ENCODE results near the gene PPIB. TPM values are rescaled to one million over a fixed set of nuclear protein-coding genes. Genes with fewer than 3 reads are reported as not detected.

The PPIB gene
- total RNA-seq, 1 experiment from 2014 or later = 433 TPM

DNA sequence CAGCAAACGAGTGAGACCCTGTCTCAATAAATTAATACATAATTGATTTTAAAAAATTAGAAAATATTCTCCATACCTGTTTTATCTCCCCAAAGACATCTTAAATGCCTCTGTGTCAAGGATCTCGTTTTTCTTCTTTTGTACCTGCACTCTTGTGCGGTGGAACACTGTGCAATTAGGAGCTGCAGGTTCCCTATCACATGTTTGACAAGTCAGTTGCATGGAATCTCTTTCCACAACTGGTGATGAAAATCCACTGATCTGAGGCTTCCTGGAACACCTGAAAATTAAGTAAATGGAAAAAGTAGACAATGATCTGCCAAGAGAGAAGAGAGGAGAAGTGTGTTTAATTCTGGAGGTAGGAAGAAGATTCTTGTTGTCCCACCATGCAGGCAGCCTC is 14.2 kb downstream of the PPIB start:
- Histone ChIP-seq H3K56ac (ENCODE audit: insufficient read length, low read depth, low read length) (no peak overlapping the region), H3K27me3 (ENCODE audit: insufficient read depth, low read length) (no peaks in the 10 kb centered on the region), H2AFZ (ENCODE audit: low read length) (no peak overlapping the region), H2AK5ac (ENCODE audit: insufficient read length, low read length) (no peak overlapping the region), H3K23me2 (ENCODE audit: insufficient read length, low read depth, low read length, poor library complexity, severe bottlenecking) (peaks cover 6% of the 10 kb centered on the region), H3K79me1 (ENCODE audit: insufficient read depth, low read depth, low read length, poor library complexity, severe bottlenecking) (no peaks in the 10 kb centered on the region), H2BK12ac (ENCODE audit: insufficient read length, low read depth, low read length) (no peak overlapping the region), H4K91ac (ENCODE audit: insufficient read length, low read depth, low read length) (no peak overlapping the region), H3K4me1 (ENCODE audit: insufficient read depth, low read length) (no peaks in the 10 kb centered on the region), H2BK5ac (ENCODE audit: insufficient read length, low read length) (no peak overlapping the region), H3K9me3 (ENCODE audit: control insufficient read depth, low read depth, low read length) (no peaks in the 10 kb centered on the region), H3K23ac (ENCODE audit: insufficient read length, low read depth, low read length) (no peak overlapping the region), H4K8ac (replicated peaks; ENCODE audit: insufficient read length, low read depth, low read length) (no peak overlapping the region), H3K4me2 (ENCODE audit: insufficient read depth, insufficient read length, low read length) (no peak overlapping the region), H3K27ac (ENCODE audit: insufficient read length, low read depth, low read length) (no peak overlapping the region), H3K9ac (ENCODE audit: extremely low read depth, insufficient read length, low read length) (no peak overlapping the region), H2BK20ac (ENCODE audit: low read depth, low read length, poor library complexity, severe bottlenecking) (no peak overlapping the region), H3K4ac (ENCODE audit: low read depth, low read length) (no peak overlapping the region), H3K18ac (ENCODE audit: insufficient read length, low read depth, low read length) (no peak overlapping the region), H3T11ph (ENCODE audit: low read length) (no peak overlapping the region), H2BK120ac (ENCODE audit: low read depth, low read length, poor library complexity, severe bottlenecking) (no peak overlapping the region), H3K14ac (ENCODE audit: insufficient read depth, low read length) (no peak overlapping the region), H3K79me2 (ENCODE audit: insufficient read depth, low read length) (no peaks in the 10 kb centered on the region), H2BK15ac (ENCODE audit: low read depth, low read length) (no peak overlapping the region), H4K5ac (ENCODE audit: insufficient read length, low read depth, low read length) (no peak overlapping the region), H4K20me1 (ENCODE audit: control insufficient read depth, insufficient read depth, insufficient read length) (no peaks in the 10 kb centered on the region)
- Mint-ChIP-seq H3K27me3 (ENCODE audit: low read depth) (peaks cover 24% of the 10 kb centered on the region), H3K9me3 (no peaks in the 10 kb centered on the region), H3K36me3 (ENCODE audit: insufficient read depth in 1 of 3, low read depth in 3 of 3) (peaks cover 0 to 3% (median 0%) of the 10 kb centered on the region in 3 experiments; a peak in 3 of 7 replicates), H3K27ac (no peak overlapping the region), H3K4me3 (no peak overlapping the region), H3K4me1 (peaks cover 17 to 19% of the 10 kb centered on the region in 2 experiments)
- DNase-seq = no peak
- TF ChIP-seq, protein P1, sequence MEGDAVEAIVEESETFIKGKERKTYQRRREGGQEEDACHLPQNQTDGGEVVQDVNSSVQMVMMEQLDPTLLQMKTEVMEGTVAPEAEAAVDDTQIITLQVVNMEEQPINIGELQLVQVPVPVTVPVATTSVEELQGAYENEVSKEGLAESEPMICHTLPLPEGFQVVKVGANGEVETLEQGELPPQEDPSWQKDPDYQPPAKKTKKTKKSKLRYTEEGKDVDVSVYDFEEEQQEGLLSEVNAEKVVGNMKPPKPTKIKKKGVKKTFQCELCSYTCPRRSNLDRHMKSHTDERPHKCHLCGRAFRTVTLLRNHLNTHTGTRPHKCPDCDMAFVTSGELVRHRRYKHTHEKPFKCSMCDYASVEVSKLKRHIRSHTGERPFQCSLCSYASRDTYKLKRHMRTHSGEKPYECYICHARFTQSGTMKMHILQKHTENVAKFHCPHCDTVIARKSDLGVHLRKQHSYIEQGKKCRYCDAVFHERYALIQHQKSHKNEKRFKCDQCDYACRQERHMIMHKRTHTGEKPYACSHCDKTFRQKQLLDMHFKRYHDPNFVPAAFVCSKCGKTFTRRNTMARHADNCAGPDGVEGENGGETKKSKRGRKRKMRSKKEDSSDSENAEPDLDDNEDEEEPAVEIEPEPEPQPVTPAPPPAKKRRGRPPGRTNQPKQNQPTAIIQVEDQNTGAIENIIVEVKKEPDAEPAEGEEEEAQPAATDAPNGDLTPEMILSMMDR (conservative IDR thresholded peaks at IDR 0.05) = no peak
- WGBS (ENCODE audit: extremely low coverage, insufficient read length, low lambda C conversion rate) = no CpG with 5 or more reads among the region's 3 CpGs
